Stimulated activated CD4-positive, alpha-beta T cell treated with anti-CD3 and anti-CD28 coated beads, Interleukin-2, amount 100 ng/mL, for 24 hours (primary cell): Measurements from ENCODE around the gene EXOC7.

ENCODE experiments used
- DNase-seq, 2 donors: peaks; one replicate each; pipeline ENCODE4 v3.0.0-alpha.2; 2020

The EXOC7 gene

DNA sequence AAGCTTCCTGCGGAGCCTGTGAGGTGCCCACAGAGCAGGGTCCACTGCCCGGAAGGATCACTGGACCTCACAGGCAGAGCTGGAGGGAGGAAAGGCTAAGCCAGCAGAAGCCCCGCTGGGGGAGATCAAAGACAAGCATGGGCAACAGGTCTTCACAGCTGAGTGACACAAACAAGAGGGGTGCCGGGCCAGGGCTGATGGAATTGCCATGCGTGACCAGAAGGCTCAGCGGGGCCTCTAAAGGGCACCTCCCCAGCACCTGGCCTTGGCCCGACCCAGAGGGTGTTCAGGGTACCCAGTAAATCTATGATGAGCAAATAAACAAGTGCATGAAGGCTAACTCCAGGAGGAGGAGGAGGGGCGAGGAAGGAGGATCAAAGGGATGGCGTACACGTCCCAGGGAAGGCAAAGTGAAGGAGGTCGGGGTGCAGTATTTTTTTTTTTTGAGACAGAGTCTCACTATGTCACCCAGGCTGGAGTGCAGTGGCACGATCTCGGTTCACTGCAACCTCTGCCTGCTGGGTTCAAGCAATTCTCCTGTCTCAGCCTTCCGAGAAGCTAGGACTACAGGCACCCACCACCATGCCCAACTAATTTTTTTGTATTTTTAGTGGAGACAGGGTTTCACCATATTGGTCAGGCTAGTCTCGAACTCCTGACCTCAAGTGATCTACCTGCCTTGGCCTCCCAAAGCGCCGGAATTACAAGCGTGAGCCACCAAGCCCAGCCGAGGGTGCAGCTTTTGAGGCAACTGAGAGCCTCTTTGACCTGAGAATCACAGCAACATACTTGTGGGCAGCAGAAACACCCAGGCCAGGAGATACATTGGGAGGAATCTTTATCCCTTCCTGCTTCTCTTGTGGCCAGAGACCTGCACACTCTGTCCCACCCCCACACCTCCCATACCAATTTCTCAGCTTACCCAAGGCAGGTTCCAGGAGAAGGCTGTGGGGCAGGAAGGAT is 16.1 kb upstream of the EXOC7 start:
- no peak for DNase-seq

DNA sequence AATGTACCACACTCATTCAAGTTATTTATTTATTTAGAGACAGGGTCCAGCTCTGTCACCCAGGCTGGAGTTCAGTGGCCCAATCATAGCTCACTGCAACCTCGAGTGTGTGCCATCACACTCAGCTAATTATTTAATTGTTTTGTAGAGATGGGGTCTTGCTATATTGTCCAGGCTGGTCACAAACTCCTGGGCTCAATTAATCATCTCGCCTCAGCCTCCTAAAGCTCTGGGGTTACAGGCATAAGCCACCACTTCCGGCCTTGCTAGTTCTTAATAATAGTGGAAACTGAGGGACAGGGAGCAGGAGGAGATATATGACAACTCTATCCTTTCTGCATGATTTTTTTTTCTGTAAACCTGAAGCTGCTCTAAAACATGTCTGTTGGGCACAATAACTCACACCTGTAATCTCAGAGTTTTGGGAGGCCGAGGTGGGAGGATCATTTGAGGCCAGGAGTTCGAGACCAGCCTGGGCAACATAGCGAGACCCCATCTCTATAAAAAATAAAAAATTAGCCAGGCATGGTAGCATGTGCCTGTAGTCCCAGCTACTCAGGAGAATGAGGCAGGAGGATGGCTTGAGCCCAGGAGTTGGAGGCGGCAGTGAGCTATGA is 11.7 kb upstream of the EXOC7 start:
- no peak for DNase-seq

DNA sequence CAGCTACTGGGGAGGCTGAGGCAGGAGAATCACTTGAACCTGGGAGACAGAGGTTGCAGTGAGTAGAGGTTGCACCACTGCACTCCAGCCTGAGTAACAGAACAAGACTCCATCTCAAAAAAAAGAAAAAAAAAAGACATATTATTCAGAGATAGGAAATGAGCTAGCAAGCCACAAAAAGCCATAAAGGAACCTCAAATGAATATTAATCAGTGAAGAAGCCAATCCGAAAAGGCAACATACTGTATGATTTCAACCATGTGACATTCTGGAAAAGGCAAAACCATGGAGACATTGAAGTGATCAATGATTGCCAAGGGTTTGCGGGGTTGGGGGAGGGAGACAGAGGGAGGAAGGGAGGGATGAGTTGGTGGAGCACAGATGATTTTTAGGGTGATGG is 8.4 kb upstream of the EXOC7 start:
- no peak for DNase-seq

DNA sequence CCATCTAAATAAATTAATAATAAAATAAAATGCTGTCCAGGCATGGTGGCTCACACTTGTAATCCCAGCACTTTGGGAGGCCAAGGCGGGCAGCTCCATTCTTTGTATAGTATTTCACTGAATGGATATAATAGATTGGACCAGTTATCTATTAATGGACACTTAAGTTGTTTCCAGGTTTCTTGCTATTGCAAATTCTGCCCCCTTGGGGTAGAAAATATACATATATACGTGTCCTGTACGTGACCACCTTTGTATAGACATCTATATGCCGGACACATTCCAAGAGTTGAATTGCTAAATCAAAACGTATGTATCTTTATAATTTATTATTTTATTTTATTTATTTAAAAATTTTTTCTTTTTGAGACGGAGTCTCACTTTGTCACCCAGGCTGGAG is 3.9 kb upstream of the EXOC7 start:
- no peak for DNase-seq

DNA sequence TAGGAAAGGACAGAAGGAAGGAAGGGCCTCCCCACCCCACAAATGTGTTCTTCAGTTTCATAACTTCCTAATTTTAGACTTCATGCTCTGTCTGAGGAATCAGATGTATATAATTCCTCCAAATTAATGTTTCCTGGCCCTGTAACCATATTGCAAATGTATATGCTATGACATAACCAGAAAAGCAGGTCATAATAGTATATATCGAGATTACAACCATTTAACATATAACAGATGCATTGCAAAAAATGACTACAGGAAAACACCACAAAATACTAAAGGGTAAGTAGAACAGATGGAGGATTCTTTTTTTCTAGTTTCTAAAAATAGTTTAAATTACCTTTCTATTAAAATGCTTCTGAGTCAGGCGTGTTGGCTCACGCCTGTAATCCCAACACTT is 3.1 kb upstream of the EXOC7 start:
- DNase-seq = no peak

DNA sequence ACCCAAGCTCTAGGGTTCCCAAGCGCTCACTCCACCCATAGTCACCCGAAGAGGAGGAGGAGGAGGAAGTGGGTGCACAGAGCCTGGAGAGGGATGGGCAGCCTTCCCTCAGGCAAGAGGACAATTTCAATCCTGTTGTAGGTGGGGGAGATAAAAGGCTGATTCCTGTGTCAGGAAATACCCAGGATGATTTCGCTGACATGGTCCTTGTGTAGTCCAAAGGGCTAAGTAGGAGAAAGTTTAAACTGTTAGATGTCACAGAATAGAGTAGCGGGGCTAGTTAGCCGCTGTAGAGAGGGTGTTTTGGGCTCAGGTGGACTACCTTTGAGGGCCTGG is 1.3 kb upstream of the EXOC7 start:
- no peak for DNase-seq

DNA sequence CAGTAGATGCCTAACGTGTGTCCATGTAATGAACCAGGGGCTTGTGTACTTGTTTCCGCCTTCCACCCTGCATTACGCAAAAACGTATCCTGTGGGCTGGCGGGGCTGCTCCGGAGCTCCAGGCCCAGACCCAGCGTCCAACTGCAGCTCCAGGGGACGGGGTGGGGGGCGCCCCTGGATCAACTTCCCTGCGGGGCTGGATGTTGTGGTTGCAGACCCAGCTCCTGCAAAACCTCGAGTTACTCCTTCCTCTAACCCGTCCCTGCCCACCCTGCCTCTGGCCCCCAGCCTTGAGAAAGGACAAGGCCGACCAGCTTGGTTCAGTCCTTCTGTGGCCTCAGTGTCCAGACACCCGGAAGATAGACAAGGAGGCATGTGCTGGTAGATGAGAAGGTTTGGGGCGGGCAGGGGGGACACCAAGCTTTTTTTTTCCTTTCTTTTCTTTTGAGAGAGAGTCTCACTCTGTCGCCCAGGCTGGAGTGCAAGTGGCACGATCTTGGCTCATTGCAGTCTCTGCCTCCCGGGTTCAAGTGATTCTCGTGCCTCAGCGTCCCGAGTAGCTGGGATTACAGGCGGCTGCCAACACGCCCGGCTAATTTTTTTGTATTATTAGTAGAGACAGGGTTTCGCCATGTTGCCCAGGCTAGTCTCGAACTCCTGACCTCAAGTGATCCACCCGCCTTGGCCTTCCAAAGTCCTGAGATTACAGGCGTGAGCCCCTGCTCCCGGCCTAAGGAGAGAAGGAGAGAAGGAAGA is 731 bp upstream of the EXOC7 start:
- no peak for DNase-seq

DNA sequence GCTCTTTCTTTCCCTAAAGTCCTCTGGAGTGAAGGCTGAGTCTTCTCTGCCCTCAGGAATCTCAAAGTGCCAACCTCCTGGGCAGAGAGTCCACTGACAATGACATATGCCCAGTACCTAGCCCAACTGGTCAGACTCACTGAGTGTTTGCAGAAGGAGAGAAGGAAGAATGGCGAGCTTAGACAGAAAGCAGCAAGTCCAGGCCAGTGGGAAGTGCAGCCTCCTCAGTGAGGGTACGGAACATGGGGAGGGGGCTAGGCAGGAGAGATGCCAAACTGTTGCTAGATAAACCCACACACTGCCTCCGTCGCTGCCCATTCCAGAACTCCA is 678 bp downstream of the EXOC7 start:
- DNase-seq = no peak

DNA sequence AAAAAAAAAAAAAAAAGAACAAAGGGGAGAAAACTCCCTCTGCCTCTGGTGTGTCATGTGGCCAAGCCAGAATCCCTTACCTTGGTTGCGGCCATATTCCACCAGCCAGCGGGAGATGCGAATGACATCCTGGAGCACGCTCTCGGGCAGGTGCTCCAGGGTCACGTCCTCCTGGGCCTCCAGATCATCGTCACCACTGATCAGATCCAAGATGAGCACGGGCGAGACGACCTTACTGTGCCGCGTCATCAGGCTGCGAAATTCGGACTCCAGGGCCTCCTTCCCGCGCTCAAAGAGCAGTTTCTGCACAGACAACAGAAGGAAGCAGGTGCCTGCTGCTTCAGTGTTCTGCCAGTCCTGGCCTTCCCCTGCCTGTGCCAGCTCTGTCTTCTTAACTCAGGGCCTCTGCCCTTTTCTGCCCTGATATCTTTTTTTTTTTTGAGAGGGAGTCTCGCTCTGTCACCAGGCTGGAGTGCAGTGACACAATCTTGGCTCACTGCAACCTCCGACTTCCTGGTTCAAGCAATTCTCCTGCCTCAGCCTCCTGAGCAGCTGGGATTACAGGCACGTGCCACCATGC is 5.8 kb downstream of the EXOC7 start:
- no peak for DNase-seq

DNA sequence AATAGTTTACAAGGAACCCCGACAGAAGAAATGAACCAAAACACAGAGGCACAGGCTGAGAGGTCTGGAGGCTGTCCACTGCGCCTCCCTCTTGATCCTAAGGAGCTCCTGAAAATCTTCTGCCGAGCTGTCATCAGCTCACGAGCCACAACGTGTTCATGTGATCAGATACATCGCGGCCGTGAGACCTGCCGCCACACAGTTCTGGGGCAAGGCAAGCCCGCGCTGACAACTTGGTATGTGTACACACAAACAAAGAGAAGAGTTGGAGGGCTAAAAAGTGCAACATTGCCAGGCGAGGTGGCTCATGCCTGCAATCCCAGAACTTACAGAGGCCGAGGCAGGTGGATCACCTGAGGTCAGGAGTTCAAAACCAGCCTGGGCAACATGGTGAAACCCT is 7.6 kb downstream of the EXOC7 start:
- no peak for DNase-seq

DNA sequence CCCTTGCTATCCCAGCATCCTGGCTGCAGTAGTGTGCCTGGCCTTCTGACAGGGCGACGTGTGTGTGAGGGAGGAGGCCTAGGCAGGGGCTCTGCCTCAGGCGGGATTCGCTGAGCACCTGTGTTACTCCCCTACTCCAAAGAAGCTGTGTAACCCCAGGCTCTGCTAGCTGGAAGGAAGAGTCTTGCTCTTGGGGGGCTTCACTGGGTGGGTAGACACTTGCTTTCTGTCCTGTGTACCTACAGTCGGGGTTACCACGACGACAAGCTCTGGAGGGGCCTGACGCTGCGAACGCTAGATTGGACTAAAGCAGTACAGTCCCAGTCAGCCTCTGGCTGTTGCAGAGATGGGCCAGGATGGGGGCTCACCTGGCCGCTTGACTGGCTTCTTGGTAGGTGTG is 9.5 kb downstream of the EXOC7 start:
- no peak for DNase-seq

DNA sequence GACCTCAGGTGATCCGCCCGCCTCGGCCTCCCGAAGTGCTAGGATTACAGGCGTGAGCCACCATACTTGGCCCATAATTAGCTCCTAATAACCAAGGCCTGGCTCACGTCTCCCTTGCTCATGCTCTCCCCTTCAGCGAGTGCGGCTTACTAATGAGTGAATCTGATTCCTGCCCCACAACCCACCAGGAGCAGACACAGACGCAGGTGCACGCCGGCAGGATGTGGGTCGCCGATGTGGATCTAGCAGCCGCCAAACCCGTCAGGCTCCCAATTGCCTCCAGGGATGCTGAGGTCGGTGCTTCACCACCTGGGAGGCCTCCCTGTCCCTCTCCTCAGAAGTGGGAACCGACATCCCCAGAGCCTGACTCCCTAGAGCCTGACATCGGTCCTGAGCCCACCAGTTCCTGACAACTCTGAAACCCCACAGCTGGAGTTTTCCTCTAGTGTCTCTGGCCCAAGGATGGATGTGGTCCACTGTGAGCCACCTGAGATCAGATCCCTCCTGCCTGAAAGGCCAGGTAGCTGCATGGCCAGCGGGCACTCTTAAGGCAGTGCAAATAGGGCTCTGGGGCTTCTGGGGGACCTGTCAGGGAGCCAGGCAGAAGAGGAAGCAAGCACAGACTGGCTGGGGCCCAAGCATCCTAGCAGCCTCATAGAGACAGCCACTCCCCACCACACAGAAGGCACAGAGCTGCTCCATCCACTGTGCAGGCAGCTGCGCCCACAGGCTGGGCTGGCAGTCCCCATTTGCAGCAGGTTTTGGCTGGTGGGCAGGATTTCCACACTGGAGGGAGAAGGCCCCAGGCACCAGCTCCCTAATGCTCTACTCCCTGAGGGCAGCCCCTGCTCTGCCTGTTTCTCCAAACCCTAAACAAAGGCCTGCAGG is 10.8 kb downstream of the EXOC7 start:
- no peak for DNase-seq

DNA sequence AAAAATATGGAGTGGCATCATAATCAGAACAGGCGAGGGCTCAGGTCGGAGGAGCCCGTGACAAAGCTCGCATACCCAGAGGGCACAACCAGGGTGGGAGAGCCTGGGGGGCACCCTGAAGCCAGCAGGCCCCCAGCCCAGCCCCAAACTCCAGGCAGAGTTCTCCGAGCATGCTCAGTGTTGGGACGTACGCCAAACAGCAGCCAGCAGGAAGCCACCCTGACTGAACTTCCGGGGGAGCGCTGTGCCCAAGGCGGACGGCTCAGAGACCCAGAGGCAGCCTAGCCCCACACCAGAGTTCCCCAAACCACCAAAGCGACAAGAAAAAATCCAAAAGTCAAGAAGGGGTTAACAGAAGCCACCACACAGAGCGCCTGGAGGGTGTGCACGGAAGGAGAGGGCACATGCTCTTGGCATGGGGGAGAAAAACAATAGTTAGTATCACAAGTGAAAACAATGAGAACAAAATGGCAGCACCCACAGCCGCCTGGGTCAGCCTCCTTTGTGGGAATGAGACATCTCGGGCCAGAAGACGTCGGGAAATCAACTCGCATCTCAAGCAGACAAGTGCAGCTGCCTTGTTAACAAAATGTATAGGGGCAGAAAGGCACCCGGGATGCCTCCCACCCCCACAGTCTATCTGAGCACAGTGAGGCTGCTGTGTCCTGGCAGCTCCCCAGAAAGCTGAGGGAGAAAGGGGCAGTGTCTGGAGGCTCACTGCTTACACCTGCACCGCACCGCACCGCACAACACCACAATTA is 11.9 kb downstream of the EXOC7 start:
- no peak for DNase-seq

DNA sequence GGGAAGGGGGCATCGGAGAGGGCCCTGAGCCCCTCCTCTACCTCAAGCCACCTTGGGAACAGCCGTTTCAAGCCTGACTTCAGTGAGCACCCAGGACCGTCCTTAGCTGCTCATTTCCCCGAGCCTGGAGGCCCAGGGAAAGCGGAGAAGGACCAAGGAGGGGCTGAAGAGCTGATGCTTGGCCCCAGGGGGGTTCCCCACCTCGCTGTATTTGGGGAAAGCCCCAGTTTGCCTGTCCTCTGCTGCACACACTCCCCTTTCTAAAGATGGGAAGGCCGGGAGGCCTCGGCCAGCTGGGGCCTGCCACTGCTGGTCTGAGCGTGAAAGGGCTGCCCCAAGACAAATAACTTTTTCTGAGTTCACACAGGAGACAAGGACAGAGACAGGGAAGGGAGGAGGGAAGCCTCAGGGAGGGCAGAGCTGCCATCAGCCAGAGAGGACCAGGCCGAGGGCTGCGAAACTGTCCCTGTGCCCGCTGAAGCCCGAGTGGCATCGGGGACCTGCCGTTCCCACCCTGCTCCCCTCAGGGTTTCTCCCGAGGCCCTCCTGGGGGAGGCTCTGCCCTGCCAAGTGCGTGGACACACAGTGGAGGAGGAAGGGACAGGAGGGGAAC is 13.0 kb downstream of the EXOC7 start:
- no peak for DNase-seq

DNA sequence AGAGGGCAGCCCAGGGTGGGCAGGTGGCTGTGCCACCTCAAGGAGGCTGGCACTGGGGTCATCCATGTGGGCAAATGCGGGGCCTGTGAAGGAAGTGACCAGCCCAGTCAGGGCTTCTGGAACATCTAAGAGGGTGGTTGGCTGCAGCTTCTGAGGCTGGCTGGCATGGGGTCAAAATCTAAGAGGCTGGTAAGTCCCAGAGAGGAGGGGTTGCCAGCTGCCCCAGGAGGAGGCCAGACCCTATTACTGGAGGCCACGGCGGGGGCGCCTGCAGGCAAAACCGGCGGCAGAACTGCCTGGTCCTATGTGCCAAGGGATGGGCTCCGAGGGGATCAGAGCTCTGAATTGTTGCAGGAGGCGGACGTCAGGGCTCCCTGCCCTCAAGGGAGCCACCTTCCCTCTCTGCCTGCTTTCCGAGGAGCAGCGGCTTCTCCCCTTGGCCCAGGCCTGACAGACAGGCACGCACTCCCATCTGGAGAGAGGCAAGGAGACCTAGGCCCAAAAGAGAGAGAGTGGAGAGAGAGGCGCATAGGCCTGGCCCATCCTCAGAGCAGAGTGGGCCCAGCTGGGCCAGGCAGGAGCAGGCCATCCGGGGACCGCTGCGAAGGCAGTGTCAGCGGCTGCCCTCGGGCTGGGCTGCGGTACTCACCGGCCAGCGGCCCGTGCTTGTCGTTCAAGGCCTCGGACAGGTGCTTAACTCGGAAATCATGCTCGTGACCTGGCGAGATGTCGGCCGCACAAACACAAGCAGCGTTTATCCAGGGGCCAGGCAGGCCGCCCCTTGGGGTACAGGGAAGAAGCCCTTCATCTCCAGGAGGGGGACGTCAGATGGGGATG is 13.7 kb downstream of the EXOC7 start:
- no peak for DNase-seq

DNA sequence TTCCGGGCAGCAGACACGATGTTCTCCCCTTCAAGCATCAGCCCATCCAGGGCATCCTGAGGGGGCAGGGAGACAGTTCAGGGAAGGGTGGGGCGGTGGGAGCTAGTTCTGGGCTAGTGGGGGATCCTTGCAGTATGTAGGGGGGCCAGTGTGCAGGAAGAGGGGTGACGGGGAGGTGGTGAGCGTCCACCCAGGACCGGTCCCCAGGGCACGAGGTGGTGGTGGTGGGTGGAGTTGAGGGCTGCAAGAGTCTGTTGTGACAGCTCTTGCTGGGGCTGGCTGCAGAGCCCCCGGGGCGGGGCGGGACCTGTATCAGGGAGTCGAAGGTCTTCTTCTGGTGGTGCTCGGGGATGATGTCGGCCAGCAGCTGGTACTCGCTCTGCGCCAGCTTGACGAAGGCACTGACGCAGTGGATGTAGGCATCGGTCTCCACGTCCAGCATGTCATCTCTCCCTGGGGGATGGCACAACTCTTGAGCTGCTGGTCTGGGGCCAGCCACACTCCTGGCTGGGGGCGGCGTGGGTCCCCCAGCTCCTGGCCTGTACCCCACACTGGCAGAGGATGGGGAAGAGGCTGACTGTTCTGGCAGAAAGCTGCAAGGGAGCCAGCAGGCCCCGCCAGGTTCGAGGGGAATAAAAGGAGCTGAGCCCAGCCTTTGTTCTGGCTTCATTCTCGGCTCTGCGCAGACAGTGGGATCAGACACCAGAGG is 14.6 kb downstream of the EXOC7 start:
- DNase-seq = no peak

DNA sequence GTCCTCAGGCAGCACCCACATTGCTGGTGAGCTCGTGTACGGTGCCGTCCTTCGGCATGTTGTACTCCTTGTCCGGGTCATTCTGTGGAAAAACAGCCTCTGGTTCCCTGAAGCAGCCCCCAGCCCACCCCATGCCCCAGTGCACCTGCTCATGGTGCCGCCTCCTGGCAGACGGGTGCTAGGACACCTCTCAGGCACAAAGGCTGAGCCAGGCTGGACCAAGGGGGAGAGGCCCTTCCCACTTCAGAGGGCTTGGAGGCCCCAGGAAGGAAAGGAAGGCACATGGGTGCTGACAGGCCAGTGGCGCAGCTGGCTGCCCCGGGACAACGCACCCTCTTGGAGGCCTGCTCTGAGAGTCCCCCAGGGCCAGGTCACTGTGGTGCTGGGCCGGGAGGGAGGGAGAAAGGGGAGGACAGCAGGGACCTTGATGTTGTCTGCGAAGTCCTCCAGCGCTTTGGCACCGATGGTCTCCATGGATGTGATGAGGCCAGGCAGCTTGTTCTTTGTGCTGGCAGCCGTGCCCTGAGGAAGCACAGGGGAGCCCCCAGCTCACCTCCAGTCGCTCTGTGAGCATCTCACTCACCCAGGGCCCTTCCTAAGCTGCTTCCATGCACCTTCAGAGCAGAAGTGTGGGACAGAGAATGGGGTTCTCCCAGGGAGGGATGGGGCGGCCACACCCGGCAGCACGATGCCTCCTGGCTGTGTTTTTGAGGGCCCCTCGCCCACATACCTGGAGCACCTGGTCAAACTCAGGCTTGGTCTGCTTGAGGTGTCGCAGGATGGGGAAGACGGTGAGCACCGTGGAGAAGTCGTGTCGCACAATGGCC is 15.3 kb downstream of the EXOC7 start:
- DNase-seq = no peak

DNA sequence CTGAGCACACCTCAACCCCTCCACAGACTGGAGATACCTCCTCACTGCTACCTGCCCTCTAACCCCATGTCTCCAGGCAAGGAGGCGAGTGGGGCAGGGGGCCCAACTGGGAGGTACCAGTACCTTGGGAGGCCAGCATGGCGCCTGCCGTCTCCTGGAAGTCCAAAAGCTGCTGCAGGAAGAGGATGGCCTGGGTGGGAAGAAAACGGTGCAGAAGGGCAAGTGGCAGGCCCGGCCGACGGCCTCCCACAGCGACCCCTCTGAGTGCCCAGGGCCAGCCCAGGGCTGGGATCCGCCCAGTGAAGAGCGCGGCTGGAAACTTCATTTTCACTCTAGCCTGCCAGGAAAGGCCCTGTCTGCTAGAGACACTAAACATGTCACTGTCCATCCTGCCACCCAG is 16.1 kb downstream of the EXOC7 start:
- no peak for DNase-seq

DNA sequence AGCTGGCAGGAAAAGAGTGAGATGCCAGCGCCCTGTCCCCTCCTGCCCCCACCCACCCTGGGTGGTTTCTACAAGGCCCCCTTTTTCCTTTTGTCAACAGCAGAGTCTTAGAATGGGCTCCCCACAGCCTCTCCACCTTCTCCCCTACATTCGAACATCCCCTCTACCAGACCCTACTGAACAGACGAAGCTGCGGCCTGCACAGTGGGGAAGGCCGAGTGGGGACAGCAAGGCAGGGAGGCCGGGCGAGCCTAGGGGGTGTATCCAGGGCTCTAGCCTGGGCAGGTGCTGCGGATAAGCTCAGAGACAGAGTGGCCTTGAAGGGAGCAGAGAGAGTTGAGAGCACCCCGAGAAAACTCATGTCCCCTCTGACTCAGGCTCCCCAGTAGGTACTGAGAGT is 17.2 kb downstream of the EXOC7 start:
- no peak for DNase-seq
